Right atrium auricular region (tissue), 2 donors: ENCODE data around the gene CDH24. TPM values are rescaled to one million over a fixed set of nuclear protein-coding genes. Genes with fewer than 3 reads are reported as not detected.

Source experiments
- DNase-seq: peaks from one replicate; pipeline ENCODE4 v3.0.0-alpha.2; 2019; ENCODE audit warnings: low spot score
- H3K27ac ChIP-seq, 2 donors: fragments of 200-600 bp; sonication (generic); 1 replicate in 1 of 2; 2 replicates in 1 of 2; pipeline ENCODE4 v1.5.1; 2016 to 2019
- H3K27me3 ChIP-seq, 2 donors: fragments of 200-600 bp; sonication (generic); one replicate each; pipeline versions ENCODE4 v1.5.1 to v1.6.0; 2017 to 2019
- H3K36me3 ChIP-seq: fragments of 200-600 bp; sonication (generic); one replicate; pipeline ENCODE4 v1.5.1; 2016
- H3K4me1 ChIP-seq, 2 donors: fragments of 200-600 bp; sonication (generic); one replicate each; pipeline versions ENCODE4 v1.5.1 to v1.6.0; 2017 to 2019
- H3K4me3 ChIP-seq, 2 donors: fragments of 200-600 bp; sonication (generic); 1 replicate in 1 of 2; 2 replicates in 1 of 2; pipeline ENCODE4 v1.5.1; 2017 to 2019; ENCODE audit warnings: mild to moderate bottlenecking in 1 of 2, moderate library complexity in 1 of 2
- H3K9me3 ChIP-seq, 2 donors: fragments of 200-600 bp; sonication (generic); one replicate each; pipeline ENCODE4 v1.5.1; 2019
- total RNA-seq, 2 donors: library from RNA; depleted of rRNA; stranded (reverse); fragments of >200 nt; gene quantifications; one replicate each; pipeline ENCODE4 v1.1.0, GENCODE V29; 2016
- TF ChIP-seq, protein P1 (sequence below), 2 donors: fragments of 200-600 bp; sonication (generic); IDR thresholded peaks; one replicate each; pipeline ENCODE4 v1.5.1; 2019; ENCODE audit warnings: antibody characterized with exemption in 2 of 2

Gene CDH24
- total RNA-seq, 2 donors from 2014 or later: 1.3 to 1.4 TPM

DNA sequence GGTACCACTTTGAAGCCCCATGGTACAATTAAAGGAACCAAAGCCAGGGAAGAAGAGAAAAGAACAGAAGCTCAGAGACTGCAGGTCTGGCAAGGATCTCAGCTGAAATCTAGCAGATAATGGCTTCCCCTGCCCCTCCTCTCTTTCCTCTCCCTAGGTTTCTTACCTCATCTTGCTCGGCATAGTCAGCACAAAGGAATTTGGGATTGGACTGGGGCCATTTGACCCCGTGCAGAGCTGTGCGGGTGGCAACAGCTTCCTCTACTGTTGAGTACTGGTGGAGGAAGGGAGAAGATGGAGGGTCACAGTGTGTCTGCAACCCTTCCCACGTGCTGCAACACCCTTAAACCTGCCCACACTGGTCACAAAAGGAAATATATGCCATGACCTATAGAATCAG lies 4.7 kb upstream of the CDH24 start:
- TF ChIP-seq, protein P1, sequence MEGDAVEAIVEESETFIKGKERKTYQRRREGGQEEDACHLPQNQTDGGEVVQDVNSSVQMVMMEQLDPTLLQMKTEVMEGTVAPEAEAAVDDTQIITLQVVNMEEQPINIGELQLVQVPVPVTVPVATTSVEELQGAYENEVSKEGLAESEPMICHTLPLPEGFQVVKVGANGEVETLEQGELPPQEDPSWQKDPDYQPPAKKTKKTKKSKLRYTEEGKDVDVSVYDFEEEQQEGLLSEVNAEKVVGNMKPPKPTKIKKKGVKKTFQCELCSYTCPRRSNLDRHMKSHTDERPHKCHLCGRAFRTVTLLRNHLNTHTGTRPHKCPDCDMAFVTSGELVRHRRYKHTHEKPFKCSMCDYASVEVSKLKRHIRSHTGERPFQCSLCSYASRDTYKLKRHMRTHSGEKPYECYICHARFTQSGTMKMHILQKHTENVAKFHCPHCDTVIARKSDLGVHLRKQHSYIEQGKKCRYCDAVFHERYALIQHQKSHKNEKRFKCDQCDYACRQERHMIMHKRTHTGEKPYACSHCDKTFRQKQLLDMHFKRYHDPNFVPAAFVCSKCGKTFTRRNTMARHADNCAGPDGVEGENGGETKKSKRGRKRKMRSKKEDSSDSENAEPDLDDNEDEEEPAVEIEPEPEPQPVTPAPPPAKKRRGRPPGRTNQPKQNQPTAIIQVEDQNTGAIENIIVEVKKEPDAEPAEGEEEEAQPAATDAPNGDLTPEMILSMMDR (IDR thresholded peaks at IDR 0.05): no peak
- Histone ChIP-seq H3K4me3 (no peak overlapping the region), H3K36me3 (peaks cover 82% of the 10 kb centered on the region), H3K4me1 (peaks cover 0 to 19% of the 10 kb centered on the region in 2 donors), H3K9me3 (no peaks in the 10 kb centered on the region), H3K27ac (peak overlapping the region in 1 of 2 donors; percentile 28), H3K27me3 (no peaks in the 10 kb centered on the region)
- DNase-seq: peak; percentile 81

- DNase-seq: no peak
- TF ChIP-seq, protein P1 (IDR thresholded peaks at IDR 0.05): no peak
- no peak overlapping the region for H3K27ac ChIP-seq
Observed at GRCh38 chr14:23060536-23061260, 3.4 kb upstream of the CDH24 start.

DNA sequence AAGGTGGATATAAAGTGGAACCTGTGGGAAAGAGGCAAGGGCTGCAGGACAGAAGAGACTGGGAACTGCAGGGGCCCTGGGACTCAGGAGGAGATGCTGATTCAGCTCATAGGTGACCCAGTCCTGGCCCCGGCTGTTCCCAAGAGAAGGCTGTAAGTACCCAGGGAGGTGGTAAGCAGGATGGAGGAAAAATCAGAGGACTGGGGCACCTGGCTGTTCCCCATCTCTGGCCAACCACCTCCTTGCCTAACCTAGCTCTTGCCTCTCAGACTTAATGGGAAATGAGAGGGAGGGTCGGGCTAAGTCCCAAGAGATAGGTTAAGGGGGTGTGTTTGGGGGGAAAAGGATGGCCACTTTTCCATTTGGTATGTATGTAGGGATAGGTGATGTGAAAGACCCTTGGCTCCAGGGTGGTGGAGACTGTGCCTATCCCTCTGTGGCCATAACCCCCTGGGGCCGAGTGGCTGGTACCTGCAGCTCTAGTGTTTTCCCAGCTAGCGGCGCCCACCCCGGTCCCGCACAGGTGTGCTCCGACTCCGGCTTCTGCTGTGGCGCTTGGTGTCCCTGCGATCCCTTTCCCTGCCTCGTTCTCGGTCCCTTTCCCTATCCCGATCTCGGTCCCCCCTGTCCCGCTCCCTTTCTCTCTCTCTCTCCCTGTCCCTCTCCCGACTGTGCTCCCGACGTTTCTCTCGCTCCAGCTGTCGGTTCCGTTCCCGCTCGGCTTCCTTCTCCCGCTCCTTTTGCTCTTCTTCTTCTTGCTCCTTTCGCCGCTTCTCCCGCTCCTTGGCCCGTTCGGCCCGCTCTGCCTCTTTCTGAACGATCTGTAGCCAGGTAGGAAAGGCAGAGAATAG lies 1.6 kb upstream of the CDH24 start:
- TF ChIP-seq, protein P1 (IDR thresholded peaks at IDR 0.05): no peak
- Histone ChIP-seq H3K4me3 (no peak overlapping the region), H3K9me3 (no peaks in the 10 kb centered on the region), H3K4me1 (peaks cover 0 to 31% of the 10 kb centered on the region in 2 donors), H3K27me3 (no peaks in the 10 kb centered on the region), H3K27ac (no peak overlapping the region), H3K36me3 (peaks cover 53% of the 10 kb centered on the region)
- DNase-seq: no peak

More at GRCh38 chr14:23060536-23061260, 3.4 kb upstream of the CDH24 start:
- H3K9me3 ChIP-seq: no peaks in the 10 kb centered on the region
- H3K4me3 ChIP-seq: no peak overlapping the region
- H3K27me3 ChIP-seq: no peaks in the 10 kb centered on the region
- H3K4me1 ChIP-seq: peaks cover 0 to 30% of the 10 kb centered on the region in 2 donors
- peaks cover 69% of the 10 kb centered on the region for H3K36me3 ChIP-seq

DNA sequence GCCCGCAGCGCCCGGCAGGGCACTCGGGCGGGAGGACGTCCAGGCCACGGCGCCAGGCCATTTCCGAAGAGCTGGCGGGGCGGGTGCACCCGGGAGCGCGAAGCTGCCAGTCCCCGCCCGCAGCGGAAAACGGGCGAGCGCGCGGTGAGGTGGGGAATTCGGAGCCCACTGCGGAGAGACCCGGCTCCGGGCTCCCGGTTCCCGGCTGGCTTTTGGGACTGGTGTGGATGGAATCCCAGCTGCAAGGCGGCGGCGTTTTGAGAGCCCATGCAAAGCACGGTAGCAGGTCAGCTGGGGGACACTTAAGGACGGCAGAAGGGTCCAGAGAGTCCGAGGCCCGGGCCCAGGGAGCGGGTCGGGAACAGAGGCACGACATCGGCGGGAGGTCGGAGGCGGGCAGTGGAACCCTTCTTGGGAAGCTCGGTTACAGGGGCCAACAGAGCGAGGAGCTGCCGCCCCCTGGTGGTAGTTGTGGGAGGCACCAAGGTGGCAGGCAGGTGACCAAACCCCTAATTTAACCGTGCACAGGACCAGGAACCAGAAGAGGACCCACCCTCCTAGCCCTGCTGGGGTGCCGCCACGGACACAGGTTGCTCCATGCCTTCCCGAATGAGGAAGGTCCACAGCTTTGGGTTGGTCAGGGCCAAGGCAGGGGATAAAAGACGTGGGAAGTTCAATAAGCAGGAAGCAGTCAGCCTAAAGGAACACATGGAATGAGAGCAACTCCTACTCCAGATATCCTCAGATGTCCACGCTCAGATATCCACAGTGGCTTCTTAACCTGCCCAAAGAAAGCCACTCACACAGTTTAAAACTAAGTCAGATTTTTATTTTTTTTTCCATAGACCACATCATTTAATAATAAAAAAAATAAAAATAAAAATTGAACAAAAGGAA lies 685 bp upstream of the CDH24 start:
- H3K36me3 ChIP-seq: peaks cover 44% of the 10 kb centered on the region
- no peaks in the 10 kb centered on the region for H3K9me3 ChIP-seq
- no peaks in the 10 kb centered on the region for H3K27me3 ChIP-seq
- peak overlapping the region; percentile 55 to 69 for H3K27ac ChIP-seq
- TF ChIP-seq, protein P1 (IDR thresholded peaks at IDR 0.05): peak; percentile 83 to 99
- peak overlapping the region; percentile 61 to 73 for H3K4me3 ChIP-seq
- peaks cover 0 to 31% of the 10 kb centered on the region in 2 donors for H3K4me1 ChIP-seq
- DNase-seq: peak; percentile 86

GRCh38 chr14:23056145-23056955 lies 970 bp downstream of the CDH24 start:
- Histone ChIP-seq H3K27me3 (no peaks in the 10 kb centered on the region), H3K4me1 (peaks cover 0 to 19% of the 10 kb centered on the region in 2 donors), H3K4me3 (peak overlapping the region in 1 of 2 donors; percentile 73), H3K27ac (no peak overlapping the region), H3K9me3 (no peaks in the 10 kb centered on the region), H3K36me3 (peaks cover 30% of the 10 kb centered on the region)
- peak; percentile 69 for DNase-seq
- TF ChIP-seq, protein P1 (IDR thresholded peaks at IDR 0.05): peak; percentile 36 to 75
